ENCODE results near the gene EPHA3.

Gene EPHA3

DNA sequence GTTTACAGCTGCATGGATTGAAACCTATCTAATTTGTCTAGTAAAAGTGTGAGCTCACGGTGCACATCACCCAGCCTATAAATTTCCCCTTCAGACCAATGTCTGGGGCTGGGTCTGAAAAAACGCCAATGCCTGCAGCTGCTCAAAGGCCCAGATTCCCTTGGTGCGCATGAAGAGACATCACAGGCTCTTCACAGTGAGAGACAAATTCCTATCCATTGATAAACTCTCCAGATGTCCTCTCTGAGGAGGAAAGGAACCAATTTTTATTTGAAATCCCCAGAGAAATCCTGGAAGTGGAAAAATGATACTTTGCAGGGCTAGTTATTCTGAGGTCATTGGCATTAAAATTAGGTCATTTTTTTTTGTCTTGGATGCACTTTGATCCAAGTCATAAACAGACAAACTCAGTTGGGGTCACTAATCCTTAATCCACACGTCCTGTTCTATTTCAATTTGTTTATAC, 360.5 kb downstream of the EPHA3 start:
- no peak for DNase-seq

DNA sequence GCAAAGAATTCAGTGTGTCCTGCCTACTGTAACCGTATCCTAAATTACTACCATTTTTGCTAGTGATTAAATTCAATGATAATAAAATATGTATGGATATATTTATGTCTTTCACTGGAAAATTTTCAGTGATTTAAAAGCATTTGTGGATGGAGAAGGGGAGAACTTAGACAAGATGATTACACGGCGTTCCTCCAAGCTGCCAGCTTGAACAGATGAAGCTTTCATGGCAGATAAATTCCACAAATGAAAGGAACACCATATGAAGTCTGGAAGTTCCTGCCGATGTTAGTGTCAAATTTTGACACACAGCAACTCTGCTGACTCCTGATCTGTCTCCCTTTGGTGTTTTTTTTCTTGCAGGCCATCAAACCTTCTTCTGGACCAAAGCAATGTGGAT, 364.7 kb downstream of the EPHA3 start:
- DNase-seq: no peak

DNA sequence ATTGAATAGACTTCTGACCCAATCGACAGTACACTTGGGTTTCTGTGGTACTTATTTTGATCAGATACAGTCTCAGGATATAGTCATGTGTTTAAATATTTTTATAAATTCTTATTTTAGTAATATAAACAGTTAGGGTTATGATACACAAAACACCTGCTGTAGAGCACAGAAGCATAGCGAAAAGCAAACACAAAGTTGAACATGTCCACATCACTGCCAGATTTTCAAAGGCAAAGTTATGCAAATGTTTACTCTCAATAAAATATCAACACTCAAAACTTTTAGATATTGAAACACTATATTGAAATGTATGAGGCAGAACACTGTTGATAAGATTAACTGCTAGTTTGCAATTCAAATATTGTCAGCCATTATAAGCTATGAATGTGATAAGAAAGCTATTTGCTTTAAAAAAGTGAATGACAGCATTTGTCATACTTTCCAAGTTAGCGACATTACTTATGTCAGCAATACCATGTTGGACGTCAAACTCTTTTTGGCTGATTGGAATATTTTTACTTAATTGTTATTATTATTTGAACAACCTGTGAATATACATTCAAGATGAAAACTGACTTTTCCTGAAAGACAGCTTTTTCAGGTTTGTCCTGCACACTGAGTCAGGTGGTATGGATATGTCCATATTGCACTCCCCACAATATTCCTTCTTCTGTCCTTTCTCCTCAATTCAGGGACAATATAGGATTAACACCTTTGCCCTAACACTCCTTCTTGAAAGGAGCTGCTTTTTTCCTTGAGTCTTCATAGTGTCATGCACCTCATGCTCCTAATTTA, 367.1 kb downstream of the EPHA3 start:
- DNase-seq: no peak

DNA sequence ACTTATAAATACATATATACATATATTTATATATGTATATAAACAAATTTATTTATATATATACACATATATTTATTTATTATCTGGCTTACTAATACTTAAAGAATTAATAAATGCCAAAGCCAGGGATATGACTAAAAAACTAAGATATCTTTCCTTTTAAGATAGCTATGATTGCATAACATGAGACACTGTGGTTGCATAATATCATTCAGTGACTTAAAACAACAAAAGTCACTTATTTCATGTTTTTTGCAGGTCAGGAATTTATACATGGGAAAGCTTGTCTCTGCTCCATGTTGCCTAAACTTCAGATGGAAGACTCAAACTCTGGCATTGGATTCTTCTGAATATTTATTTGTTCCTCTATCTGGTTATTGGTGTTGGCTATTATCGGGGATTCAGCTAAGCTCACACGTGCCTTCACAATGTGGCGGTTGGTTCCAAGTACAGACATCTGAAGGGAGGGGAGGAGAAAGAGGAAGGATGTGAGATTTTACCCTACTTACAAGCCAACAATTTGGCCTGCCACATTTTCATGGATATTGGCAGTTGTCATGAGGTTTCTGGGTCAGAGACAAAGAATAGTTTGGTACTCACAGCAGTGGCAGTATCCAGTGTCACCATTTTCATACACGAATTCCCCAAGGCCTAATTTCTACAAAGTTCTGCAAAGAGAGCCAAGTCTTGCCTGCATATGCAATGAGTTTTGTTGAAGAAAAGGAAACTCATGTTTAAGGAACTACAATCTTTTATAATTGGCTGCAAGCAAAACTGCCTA, 381.6 kb downstream of the EPHA3 start:
- DNase-seq: no peak

DNA sequence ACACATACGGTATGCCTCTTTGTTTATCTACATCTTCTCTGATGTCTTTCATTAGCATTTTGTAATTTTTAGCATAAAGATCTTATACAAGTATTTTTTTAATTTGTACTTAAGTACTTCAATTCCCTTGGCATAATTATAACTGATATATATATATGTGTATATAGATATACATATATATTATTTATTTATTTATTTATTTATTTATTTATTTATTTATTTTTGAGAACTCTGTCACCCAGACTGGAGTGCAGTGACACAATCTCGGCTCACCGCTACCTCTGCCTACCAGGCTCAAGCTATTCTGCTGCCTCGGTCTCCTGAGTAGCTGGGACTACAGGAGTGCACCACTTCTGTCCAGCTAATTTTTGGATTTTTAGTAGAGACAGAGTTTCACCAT, 382.7 kb downstream of the EPHA3 start:
- DNase-seq: no peak

DNA sequence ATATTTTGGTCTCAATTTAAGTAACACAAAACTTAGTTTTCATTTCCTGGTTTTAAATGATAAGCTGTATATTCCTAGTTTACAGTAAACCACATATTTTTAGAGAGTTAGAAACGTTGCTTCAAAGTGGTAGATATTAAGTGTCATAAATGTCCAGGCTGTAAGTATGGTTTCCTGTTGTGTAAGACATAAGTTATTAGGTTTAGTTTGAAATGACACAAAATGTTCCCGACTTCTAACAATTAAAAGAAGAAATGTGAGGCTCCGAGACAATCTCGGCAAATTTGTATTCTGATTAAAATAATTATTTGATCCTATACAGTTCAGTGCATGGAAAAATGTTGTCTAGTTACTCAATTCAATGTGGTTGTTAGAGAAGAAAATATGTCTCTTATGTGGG, 387.3 kb downstream of the EPHA3 start:
- DNase-seq: no peak

DNA sequence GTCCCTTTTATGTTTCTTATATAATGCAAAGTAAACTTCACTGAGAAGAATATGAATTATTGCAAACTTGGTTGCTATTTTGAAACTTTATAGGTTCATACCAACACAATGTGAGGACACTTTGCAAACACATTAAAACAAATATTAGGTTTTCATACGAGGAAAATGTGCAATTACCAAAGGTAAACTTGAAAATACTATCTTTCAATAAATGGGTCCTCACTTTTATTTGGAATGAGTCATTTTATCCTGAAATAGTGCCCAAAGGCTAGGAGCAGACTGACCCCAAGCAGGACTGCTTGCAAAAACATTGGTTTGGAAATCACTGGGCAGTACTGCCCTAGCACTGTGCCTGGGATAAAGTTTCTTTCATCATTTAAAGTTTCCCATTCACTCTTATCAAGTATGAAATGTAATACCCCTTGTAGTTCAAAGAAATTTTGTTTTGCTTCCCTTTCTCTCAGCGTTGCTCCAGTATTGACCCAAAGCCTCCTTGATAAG, 396.5 kb downstream of the EPHA3 start:
- no peak for DNase-seq

DNA sequence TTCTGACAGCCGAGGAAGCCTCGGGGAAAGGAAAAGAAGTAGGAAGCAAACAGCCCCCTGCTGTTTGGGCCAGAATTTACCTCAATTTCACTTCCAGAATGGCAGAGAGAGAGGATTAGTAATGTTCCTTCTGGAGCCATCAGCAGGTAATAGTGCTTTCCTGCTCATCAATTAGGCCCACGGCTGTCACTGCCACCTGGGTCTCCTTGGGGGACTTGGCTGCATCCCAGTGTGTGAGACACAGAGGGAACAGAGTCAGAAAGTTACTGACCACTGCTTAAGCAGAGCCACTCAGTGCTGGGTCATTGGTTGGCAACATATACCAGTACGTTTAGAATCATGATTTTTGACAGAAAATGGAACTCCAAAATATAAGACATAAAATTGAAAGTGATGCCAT, 397.0 kb downstream of the EPHA3 start:
- peak; percentile 7 for DNase-seq

DNA sequence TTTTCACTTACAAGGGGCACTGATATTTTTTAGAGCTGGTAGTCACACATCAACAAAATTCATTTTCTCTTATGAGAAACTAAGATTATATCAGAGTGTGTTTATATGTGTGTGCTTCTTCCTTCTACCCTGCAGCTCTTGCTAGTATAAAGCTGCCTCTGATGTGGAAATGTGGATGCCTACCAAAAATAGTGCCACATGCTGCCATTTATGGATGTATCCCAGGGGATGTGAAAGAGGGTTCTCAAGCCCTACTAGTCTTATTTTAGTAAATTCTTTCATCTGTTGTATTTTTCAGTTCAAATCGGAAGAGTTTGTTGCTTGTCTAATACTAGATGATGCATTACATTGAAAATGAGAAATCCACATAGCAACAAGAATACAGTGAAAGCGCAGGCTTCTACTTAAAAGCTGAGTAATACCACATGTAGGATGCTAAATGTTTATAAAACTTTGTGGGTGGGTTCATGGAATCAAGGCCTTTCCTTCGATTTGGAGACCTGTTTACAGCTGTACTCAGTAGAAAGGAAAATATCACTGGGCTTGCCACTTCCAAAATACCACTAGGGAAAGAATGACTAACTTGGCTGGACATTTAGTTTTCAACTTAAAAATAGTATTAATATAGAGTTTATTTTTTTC, 399.2 kb downstream of the EPHA3 start:
- no peak for DNase-seq

DNA sequence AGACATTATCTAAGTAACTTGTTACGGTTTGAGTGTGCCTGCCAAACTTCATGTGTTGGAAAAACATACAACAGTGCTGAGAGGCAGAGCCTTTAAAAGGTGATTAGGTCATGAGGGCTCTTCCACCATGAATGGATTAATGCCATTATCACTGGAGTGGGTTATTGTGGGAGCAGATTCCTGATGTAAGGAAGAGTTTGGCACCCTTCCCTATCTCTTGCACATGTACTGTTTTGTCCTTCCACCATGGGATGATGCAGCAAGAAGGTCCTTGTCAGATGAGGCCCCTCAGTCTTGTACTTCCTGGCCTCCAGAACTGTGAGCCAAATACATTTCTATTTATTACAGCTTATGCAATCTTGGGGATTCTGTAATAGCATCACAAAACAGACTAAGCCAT, 413.9 kb downstream of the EPHA3 start:
- DNase-seq: no peak

DNA sequence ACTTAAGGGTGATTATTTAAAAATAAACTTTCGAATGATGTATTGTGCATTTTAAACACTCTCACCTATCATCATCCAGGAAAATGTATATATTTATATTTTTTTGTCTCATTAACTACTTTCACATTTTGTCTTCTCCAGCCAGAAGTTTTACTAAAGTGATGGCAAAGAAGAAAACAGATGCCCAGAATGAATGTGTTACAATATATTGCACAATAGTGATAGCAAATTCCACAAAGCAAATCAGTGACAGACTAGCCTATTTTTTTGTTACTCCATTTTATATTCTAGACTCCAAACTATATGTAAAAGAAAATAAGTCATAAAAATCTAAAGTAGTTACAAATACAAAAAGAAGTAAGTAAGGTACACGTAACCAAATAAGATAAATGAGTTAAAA, 414.7 kb downstream of the EPHA3 start:
- no peak for DNase-seq

DNA sequence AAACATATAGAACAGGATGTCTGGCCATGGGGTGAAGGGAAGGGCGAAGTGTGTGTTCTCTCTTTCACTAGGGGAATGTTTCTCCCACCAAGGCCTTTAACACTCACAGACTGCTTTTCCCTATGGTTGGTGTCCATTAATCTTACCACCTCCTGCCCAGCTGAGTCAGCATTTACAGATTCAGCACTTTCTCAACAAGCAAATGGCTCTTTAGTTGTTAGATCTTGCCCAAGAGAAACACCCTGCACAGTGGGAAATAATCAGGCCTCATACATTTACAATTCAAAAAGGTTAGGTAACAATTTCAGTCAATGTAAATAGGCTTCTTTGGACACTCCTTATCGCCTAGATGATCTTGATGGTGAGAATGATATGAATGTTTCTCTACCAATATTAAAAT, 418.2 kb downstream of the EPHA3 start:
- DNase-seq: no peak

DNA sequence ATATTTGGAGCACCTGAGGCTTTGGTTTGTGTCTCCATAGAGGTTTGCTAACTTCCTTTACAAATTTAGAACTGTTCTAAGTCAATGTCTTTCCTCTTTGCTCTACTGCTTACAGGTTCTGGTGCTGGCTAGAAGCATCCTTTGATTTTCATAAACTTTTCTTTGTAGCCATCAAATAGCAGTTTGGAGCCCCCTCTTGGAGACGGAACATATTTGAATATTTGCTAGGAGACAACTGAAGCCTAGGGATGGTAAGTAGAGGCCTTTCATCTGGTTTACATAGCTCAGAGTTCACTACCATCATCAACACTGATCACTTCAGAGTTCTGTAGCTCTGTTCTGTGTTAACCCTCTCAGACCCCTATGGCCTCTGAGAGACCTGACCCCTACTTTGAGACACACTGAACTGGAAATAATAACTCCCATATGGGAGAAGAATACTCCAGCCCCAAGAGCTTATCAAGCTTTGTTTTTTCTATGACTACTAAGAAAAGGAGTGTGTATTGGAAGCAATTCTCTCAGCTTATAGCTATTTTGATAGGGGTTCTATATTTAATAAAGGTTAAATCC, 420.4 kb downstream of the EPHA3 start:
- DNase-seq: no peak
